ENCODE measurements around the gene ZWILCH.

Gene ZWILCH

GRCh38 chr15:66569461-66570137, 64.5 kb downstream of the ZWILCH start:
- H3K36me3 ChIP-seq (ENCODE audit: control insufficient read depth, insufficient read depth, low read length), result no peaks in the 10 kb centered on the region
- no peaks in the 10 kb centered on the region for H3K27me3 ChIP-seq (ENCODE audit: control insufficient read depth, insufficient read depth, low read length)
- no peak overlapping the region for H3K27ac ChIP-seq (ENCODE audit: low read depth, low read length)
- peaks cover 17% of the 10 kb centered on the region for H3K4me1 ChIP-seq (ENCODE audit: control insufficient read depth, insufficient read depth, low read length)
- H3K9ac ChIP-seq (ENCODE audit: low read depth, low read length), result no peak overlapping the region
- no peaks in the 10 kb centered on the region for H3K9me3 ChIP-seq (ENCODE audit: control insufficient read depth, insufficient read depth, low read length)
- H3K4me3 ChIP-seq (ENCODE audit: low read depth, low read length), result no peak overlapping the region

- Histone ChIP-seq H3K9ac (ENCODE audit: low read depth, low read length) (no peak overlapping the region), H3K9me3 (ENCODE audit: control insufficient read depth, insufficient read depth, low read length) (no peaks in the 10 kb centered on the region), H3K4me1 (ENCODE audit: control insufficient read depth, insufficient read depth, low read length) (peaks cover 10% of the 10 kb centered on the region), H3K4me3 (ENCODE audit: low read depth, low read length) (no peak overlapping the region), H3K36me3 (ENCODE audit: control insufficient read depth, insufficient read depth, low read length) (no peaks in the 10 kb centered on the region), H3K27me3 (ENCODE audit: control insufficient read depth, insufficient read depth, low read length) (no peaks in the 10 kb centered on the region), H3K27ac (ENCODE audit: low read depth, low read length) (no peak overlapping the region)
Measured at GRCh38 chr15:66570327-66570726, 65.2 kb downstream of the ZWILCH start.

DNA sequence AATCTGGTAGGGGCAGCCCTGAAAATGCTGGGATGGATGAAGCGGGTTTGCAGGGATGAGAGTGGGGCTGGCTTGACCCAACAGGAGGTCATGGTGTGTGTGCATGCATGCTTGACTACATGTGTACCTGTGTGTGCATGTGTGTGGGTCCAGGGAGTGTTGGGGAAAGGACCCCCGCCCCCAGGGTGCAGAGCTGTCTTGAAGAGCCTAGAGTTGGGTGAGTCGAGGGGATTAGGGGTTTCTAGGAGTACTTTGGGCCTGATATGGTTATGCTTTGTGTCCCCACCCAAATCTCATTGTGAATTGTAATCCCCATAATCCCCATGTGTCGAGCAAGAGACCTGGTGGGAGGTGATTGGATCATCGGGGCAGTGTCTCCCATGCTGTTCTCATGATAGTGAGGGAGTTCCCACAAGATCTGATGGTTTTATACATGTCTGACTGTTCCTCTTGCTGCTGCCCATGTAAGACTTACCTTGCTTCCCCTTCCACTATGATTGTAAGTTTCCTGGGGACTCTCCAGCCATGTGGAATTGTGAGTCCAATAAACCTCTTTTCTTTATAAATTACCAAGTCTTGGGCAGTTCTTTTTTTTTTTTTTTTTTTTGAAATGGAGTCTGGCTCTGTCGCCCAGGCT, 65.8 kb downstream of the ZWILCH start:
- H3K4me3 ChIP-seq (ENCODE audit: low read depth, low read length), result no peak overlapping the region
- H3K9me3 ChIP-seq (ENCODE audit: control insufficient read depth, insufficient read depth, low read length), result no peaks in the 10 kb centered on the region
- H3K27ac ChIP-seq (ENCODE audit: low read depth, low read length), result no peak overlapping the region
- no peak overlapping the region for H3K9ac ChIP-seq (ENCODE audit: low read depth, low read length)
- H3K36me3 ChIP-seq (ENCODE audit: control insufficient read depth, insufficient read depth, low read length), result no peaks in the 10 kb centered on the region
- H3K4me1 ChIP-seq (ENCODE audit: control insufficient read depth, insufficient read depth, low read length), result peaks cover 5% of the 10 kb centered on the region; the same call in 1 of the 2 replicates
- H3K27me3 ChIP-seq (ENCODE audit: control insufficient read depth, insufficient read depth, low read length), result no peaks in the 10 kb centered on the region

DNA sequence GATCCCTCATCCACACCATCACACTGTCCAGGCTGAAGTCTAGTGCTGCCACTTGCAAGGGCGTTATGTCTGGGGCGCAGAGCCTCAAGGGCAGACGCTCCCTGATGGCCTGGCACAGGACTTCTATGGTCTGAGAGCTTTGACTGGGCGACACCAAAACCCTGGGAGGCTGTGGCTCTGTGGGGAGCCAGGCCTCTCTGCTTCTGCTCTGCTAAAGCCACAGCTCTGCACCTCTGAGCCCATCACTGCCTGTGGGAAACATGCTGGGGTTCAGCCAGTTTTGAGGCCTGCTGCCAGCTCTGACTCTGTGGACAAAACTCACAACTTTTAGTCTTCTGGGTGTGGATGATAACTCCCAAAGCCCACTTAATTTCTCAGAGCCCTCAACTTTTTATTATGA, 67.0 kb downstream of the ZWILCH start:
- Histone ChIP-seq H3K4me1 (ENCODE audit: control insufficient read depth, insufficient read depth, low read length) (no peaks in the 10 kb centered on the region), H3K36me3 (ENCODE audit: control insufficient read depth, insufficient read depth, low read length) (no peaks in the 10 kb centered on the region), H3K4me3 (ENCODE audit: low read depth, low read length) (no peak overlapping the region), H3K9me3 (ENCODE audit: control insufficient read depth, insufficient read depth, low read length) (no peaks in the 10 kb centered on the region), H3K27me3 (ENCODE audit: control insufficient read depth, insufficient read depth, low read length) (no peaks in the 10 kb centered on the region), H3K9ac (ENCODE audit: low read depth, low read length) (no peak overlapping the region), H3K27ac (ENCODE audit: low read depth, low read length) (no peak overlapping the region)

DNA sequence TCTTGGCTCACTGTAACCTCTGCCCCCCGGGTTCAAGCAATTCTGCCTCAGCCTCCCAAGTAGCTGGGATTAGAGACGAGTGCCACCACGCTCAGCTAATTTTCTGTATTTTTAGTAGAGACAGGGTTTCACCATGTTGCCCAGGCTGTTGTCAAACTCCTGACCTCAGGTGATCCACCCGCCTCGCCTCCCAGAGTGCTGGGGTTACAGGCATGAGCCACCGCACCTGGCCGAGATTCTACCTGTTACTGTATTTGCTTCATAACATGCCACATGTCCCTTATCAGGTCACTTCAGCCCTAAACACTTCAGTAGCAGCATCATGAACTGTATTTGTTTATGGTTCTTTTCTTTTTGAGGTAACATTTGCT, 68.2 kb downstream of the ZWILCH start:
- no peak overlapping the region for H3K27ac ChIP-seq (ENCODE audit: low read depth, low read length)

DNA sequence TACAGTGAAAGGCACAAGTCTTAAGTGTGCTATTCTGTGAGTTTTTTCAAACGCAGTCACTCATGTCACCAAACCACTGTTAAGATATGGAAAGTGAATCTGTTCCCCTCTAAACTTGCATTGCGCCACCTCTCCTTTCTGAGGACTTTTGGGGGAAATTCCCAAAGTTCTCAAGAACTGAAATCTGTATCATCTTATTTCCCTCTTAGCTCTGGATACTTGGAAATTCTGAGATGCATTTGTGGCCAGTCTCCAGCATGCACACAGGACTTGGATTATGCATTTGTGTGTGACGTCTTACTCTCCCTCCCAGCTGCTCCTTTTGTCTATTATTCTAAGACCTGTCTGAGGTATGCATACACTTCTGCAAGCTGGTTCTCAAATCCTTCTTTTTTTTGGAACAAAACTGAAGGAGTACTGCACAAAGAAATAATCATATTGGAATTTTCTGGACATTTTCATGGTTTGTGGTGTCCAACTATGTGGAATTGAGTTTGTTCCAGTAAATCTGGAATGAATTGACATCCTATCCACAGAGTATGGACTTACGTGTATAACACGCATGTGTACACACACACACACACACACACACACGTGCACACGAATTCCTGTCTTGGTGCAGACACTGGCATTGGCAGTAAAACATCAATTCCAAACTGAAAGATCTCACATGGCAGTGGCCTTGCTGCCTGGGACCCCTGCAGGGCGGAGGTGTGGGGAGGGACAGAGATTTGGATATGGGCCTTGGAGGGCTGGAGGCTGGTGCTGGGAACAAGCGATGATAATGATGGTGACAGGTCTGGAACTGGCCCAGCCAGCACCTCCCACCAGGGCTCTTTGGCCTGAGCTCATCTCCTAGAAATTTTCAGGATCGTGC, 68.8 kb downstream of the ZWILCH start:
- no peaks in the 10 kb centered on the region for H3K9me3 ChIP-seq (ENCODE audit: control insufficient read depth, insufficient read depth, low read length)
- H3K9ac ChIP-seq (ENCODE audit: low read depth, low read length), result no peak overlapping the region
- H3K4me3 ChIP-seq (ENCODE audit: low read depth, low read length), result no peak overlapping the region
- no peaks in the 10 kb centered on the region for H3K27me3 ChIP-seq (ENCODE audit: control insufficient read depth, insufficient read depth, low read length)
- no peaks in the 10 kb centered on the region for H3K36me3 ChIP-seq (ENCODE audit: control insufficient read depth, insufficient read depth, low read length)
- no peaks in the 10 kb centered on the region for H3K4me1 ChIP-seq (ENCODE audit: control insufficient read depth, insufficient read depth, low read length)
- H3K27ac ChIP-seq (ENCODE audit: low read depth, low read length), result no peak overlapping the region

More for the DNA sequence above, 68.2 kb downstream of the ZWILCH start:
- H3K9me3 ChIP-seq (ENCODE audit: control insufficient read depth, insufficient read depth, low read length), result no peaks in the 10 kb centered on the region
- no peaks in the 10 kb centered on the region for H3K4me1 ChIP-seq (ENCODE audit: control insufficient read depth, insufficient read depth, low read length)
- no peak overlapping the region for H3K4me3 ChIP-seq (ENCODE audit: low read depth, low read length)
- no peaks in the 10 kb centered on the region for H3K27me3 ChIP-seq (ENCODE audit: control insufficient read depth, insufficient read depth, low read length)
- H3K36me3 ChIP-seq (ENCODE audit: control insufficient read depth, insufficient read depth, low read length), result no peaks in the 10 kb centered on the region
- H3K9ac ChIP-seq (ENCODE audit: low read depth, low read length), result no peak overlapping the region

- H3K27ac ChIP-seq (ENCODE audit: low read depth, low read length), result no peak overlapping the region
- no peaks in the 10 kb centered on the region for H3K4me1 ChIP-seq (ENCODE audit: control insufficient read depth, insufficient read depth, low read length)
- H3K27me3 ChIP-seq (ENCODE audit: control insufficient read depth, insufficient read depth, low read length), result no peaks in the 10 kb centered on the region
- H3K36me3 ChIP-seq (ENCODE audit: control insufficient read depth, insufficient read depth, low read length), result no peaks in the 10 kb centered on the region
- H3K9me3 ChIP-seq (ENCODE audit: control insufficient read depth, insufficient read depth, low read length), result no peaks in the 10 kb centered on the region
- no peak overlapping the region for H3K9ac ChIP-seq (ENCODE audit: low read depth, low read length)
- no peak overlapping the region for H3K4me3 ChIP-seq (ENCODE audit: low read depth, low read length)
Measured at GRCh38 chr15:66574596-66574950, 69.4 kb downstream of the ZWILCH start.

- Histone ChIP-seq H3K9ac (ENCODE audit: low read depth, low read length) (no peak overlapping the region), H3K27ac (ENCODE audit: low read depth, low read length) (no peak overlapping the region), H3K9me3 (ENCODE audit: control insufficient read depth, insufficient read depth, low read length) (no peaks in the 10 kb centered on the region), H3K4me1 (ENCODE audit: control insufficient read depth, insufficient read depth, low read length) (no peaks in the 10 kb centered on the region), H3K36me3 (ENCODE audit: control insufficient read depth, insufficient read depth, low read length) (no peaks in the 10 kb centered on the region), H3K27me3 (ENCODE audit: control insufficient read depth, insufficient read depth, low read length) (no peaks in the 10 kb centered on the region), H3K4me3 (ENCODE audit: low read depth, low read length) (no peak overlapping the region)
Measured at GRCh38 chr15:66578286-66578875, 73.3 kb downstream of the ZWILCH start.

DNA sequence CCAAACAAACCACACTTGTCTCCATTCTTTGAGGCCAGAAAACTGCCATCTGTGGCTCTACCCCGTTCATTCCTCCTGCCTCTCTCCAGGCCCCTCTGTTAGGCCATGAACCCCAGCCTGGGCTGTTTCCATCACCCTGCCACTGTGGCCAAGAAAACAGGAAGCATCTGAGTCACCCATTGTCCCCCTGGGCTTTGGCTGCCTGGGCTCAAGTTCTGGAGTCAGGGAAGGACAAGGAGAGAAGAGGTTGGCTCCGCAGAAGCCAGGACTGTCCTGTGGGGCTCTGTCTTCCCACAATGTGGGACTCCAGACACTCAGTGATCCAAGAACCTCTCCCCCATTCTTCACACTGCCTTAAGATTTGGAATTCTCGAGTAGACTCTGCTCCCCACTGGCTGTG, 75.5 kb downstream of the ZWILCH start:
- no peaks in the 10 kb centered on the region for H3K4me1 ChIP-seq (ENCODE audit: control insufficient read depth, insufficient read depth, low read length)
- no peak overlapping the region for H3K9ac ChIP-seq (ENCODE audit: low read depth, low read length)
- H3K9me3 ChIP-seq (ENCODE audit: control insufficient read depth, insufficient read depth, low read length), result no peaks in the 10 kb centered on the region
- no peaks in the 10 kb centered on the region for H3K36me3 ChIP-seq (ENCODE audit: control insufficient read depth, insufficient read depth, low read length)
- no peaks in the 10 kb centered on the region for H3K27me3 ChIP-seq (ENCODE audit: control insufficient read depth, insufficient read depth, low read length)
- H3K27ac ChIP-seq (ENCODE audit: low read depth, low read length), result no peak overlapping the region
- H3K4me3 ChIP-seq (ENCODE audit: low read depth, low read length), result no peak overlapping the region

GRCh38 chr15:66581972-66582537, 76.9 kb downstream of the ZWILCH start:
- Histone ChIP-seq H3K27ac (ENCODE audit: low read depth, low read length) (no peak overlapping the region), H3K9ac (ENCODE audit: low read depth, low read length) (no peak overlapping the region)

More at GRCh38 chr15:66581972-66582537, 76.9 kb downstream of the ZWILCH start:
- Histone ChIP-seq H3K4me3 (ENCODE audit: low read depth, low read length) (no peak overlapping the region), H3K4me1 (ENCODE audit: control insufficient read depth, insufficient read depth, low read length) (no peaks in the 10 kb centered on the region; the same call in 1 of the 2 replicates), H3K27me3 (ENCODE audit: control insufficient read depth, insufficient read depth, low read length) (no peaks in the 10 kb centered on the region), H3K9me3 (ENCODE audit: control insufficient read depth, insufficient read depth, low read length) (no peaks in the 10 kb centered on the region), H3K36me3 (ENCODE audit: control insufficient read depth, insufficient read depth, low read length) (no peaks in the 10 kb centered on the region)
